K562 (cell line): ENCODE measurements around the gene CBFA2T3. TPM values are rescaled to one million over a fixed set of nuclear protein-coding genes. Genes with fewer than 3 reads are reported as not detected.

Experiments
- ATAC-seq: fragments of 200-7000 bp; cut with Tn5 transposase; 3 replicates; pipeline ENCODE4 v1.9.1; 2020; ENCODE audit warnings: moderate library complexity
- BruUV-seq: library from RNA; stranded (reverse); fragments of 400-500 nt; replicated peaks from 2 replicates; lab custom pipeline; 2021; lab: Mats Ljungman, UMichigan
- CTCF ChIA-PET: fragments of 300-600 bp; formaldehyde crosslinking; extraction: SDS; loops from one replicate; lab custom pipeline; 2021; ENCODE audit warnings: low intra/inter-chr PET ratio; lab: Yijun Ruan, JAX
- POLR2A ChIA-PET: fragments of 300-600, 350-650 bp; sonication (Branson Sonifier 250); formaldehyde crosslinking; extraction: SDS; loops from one replicate; lab custom pipeline; 2021; ENCODE audit warnings: antibody characterized with exemption, inconsistent platforms; lab: Yijun Ruan, JAX
- DNase-seq, 4 experiments: peaks; one replicate each; pipeline versions ENCODE4 v3.0.0 to v3.0.0-alpha.2; 2011 to 2018; ENCODE audit warnings: low spot score in 3 of 4, mixed read lengths in 3 of 4; ENCODE audit errors: extremely low read depth in 1 of 4
- FAIRE-seq: peaks from 2 replicates; lab custom pipeline; 2011; peaks lifted over from hg19 to GRCh38; lab: Jason Lieb, UNC
- H2AFZ ChIP-seq: 2 replicates; pipeline ENCODE4 v1.6.0; 2011; ENCODE audit warnings: low read depth, low read length, control low read depth, inconsistent platforms
- H3K27ac ChIP-seq: fragments of 200-600 bp; 3 replicates; pipeline ENCODE4 v1.8.0; 2011; ENCODE audit warnings: low read depth, mild to moderate bottlenecking, control low read depth, inconsistent platforms, low read length, moderate library complexity, mixed read lengths; ENCODE audit errors: extremely low read depth
- H3K27me3 ChIP-seq, 2 experiments: fragments of 300-600 bp in 1 of 2; 2 replicates in 1 of 2; 3 replicates in 1 of 2; pipeline versions ENCODE4 v1.6.0 to v1.8.0; 2011; ENCODE audit warnings: inconsistent platforms in 2 of 2, low read length in 2 of 2, mild to moderate bottlenecking in 1 of 2, mixed read lengths in 1 of 2, moderate library complexity in 1 of 2; ENCODE audit not compliant: control insufficient read depth in 2 of 2, insufficient read depth in 2 of 2
- H3K36me3 ChIP-seq: fragments of 300-600 bp; 3 replicates; pipeline ENCODE4 v1.8.0; 2011; ENCODE audit warnings: mild to moderate bottlenecking, low read length, inconsistent platforms; ENCODE audit not compliant: control insufficient read depth, insufficient read depth
- H3K4me1 ChIP-seq, 2 experiments: fragments of 200-600 bp in 1 of 2; replicated peaks in 1 of 2; 2 replicates in 1 of 2; 3 replicates in 1 of 2; pipeline versions ENCODE4 v1.5.1 to v1.8.0; 2011; ENCODE audit warnings: inconsistent platforms in 2 of 2, low read length in 2 of 2, mild to moderate bottlenecking in 1 of 2, mixed read lengths in 1 of 2, moderate library complexity in 1 of 2; ENCODE audit not compliant: control insufficient read depth in 2 of 2, insufficient read depth in 2 of 2
- H3K4me2 ChIP-seq: 2 replicates; pipeline ENCODE4 v1.6.1; 2011; ENCODE audit warnings: low read length, control low read depth, inconsistent platforms, mixed read lengths; ENCODE audit not compliant: insufficient read depth
- H3K4me3 ChIP-seq: fragments of 200-600 bp; sonication (generic), shearing (Covaris generic); 2 replicates; pipeline ENCODE4 v1.5.1; 2016; ENCODE audit warnings: control low read depth, inconsistent platforms
- H3K79me2 ChIP-seq: fragments of 200-600 bp; 3 replicates; pipeline ENCODE4 v1.8.0; 2011; ENCODE audit warnings: low read length, inconsistent platforms; ENCODE audit not compliant: control insufficient read depth, insufficient read depth
- H3K9ac ChIP-seq, 2 experiments: 2 replicates each; pipeline versions ENCODE4 v1.6.0 to v1.6.1; 2011; ENCODE audit warnings: low read depth in 2 of 2, low read length in 2 of 2, control low read depth in 1 of 2, inconsistent platforms in 1 of 2, mild to moderate bottlenecking in 1 of 2, mixed read lengths in 1 of 2; ENCODE audit not compliant: insufficient read depth in 1 of 2
- H3K9me1 ChIP-seq: one replicate; pipeline ENCODE4 v1.6.0; 2011; ENCODE audit warnings: inconsistent platforms, mild to moderate bottlenecking, low read length, moderate library complexity; ENCODE audit not compliant: control insufficient read depth, insufficient read depth
- H3K9me3 ChIP-seq: replicated peaks from 2 replicates; pipeline ENCODE4 v1.5.1; 2011; ENCODE audit warnings: low read depth, low read length, inconsistent platforms; ENCODE audit not compliant: control insufficient read depth, insufficient read depth
- H4K20me1 ChIP-seq: replicated peaks from 2 replicates; pipeline ENCODE4 v1.6.1; 2011; ENCODE audit warnings: low read length, inconsistent platforms, mixed read lengths; ENCODE audit not compliant: control insufficient read depth, insufficient read depth
- MEF2A ChIP-seq: IDR thresholded peaks from 2 replicates; pipeline ENCODE4 v1.6.1; 2011; ENCODE audit warnings: low read depth, mild to moderate bottlenecking, low read length, moderate library complexity; ENCODE audit not compliant: control insufficient read depth
- NFATC3 ChIP-seq: fragments of 450-650 bp; IDR thresholded peaks from 2 replicates; pipeline ENCODE4 v1.6.1; 2017; ENCODE audit warnings: mild to moderate bottlenecking
- SIN3B ChIP-seq: fragments of 450-650 bp; IDR thresholded peaks from 2 replicates; pipeline ENCODE4 v1.6.1; 2017; ENCODE audit warnings: low read depth, mild to moderate bottlenecking, moderate library complexity
- SMAD2 ChIP-seq: fragments of 150-350 bp; IDR thresholded peaks from 2 replicates; pipeline ENCODE4 v1.6.1; 2014; ENCODE audit warnings: low read depth, mild to moderate bottlenecking, low read length
- TARDBP ChIP-seq: fragments of 450-650 bp; IDR thresholded peaks from 2 replicates; pipeline ENCODE4 v1.6.1; 2016
- WHSC1 ChIP-seq: IDR thresholded peaks from one replicate; pipeline ENCODE4 v1.6.1; 2012; ENCODE audit warnings: low read length, control low read depth, inconsistent platforms
- ZNF436 ChIP-seq: fragments of 250-450, 450-650 bp; sonication (Bioruptor Pico); formaldehyde crosslinking; IDR thresholded peaks from 2 replicates; pipeline ENCODE4 v1.7.0; 2020; ENCODE audit warnings: mild to moderate bottlenecking
- ZNF57 ChIP-seq: fragments of 450-650 bp; formaldehyde crosslinking; IDR thresholded peaks from 2 replicates; pipeline ENCODE4 v1.4.0; 2020; ENCODE audit warnings: mild to moderate bottlenecking, moderate library complexity
- WGBS: fragments of 100-300 bp; shearing (Covaris generic); methylation state at CpG from one replicate; pipeline ENCODE4 v1.1.6; 2016; ENCODE audit warnings: low coverage, mixed read lengths; ENCODE audit not compliant: insufficient coverage; ENCODE audit errors: missing lambda C conversion rate; 5-methylcytosine and 5-hydroxymethylcytosine counted together
- in situ Hi-C: fragments of 300-500 bp; cut with MboI; formaldehyde crosslinking; loops from 4 replicates; pipeline ENCODE4 v1.15.0; 2018; ENCODE audit warnings: inconsistent platforms, mixed read lengths
- intact Hi-C: fragments of 100-400 bp; cut with micrococcal nuclease; formaldehyde crosslinking; loops from 2 replicates; pipeline ENCODE4 v1.14.2; 2022
- polyA plus RNA-seq, 8 experiments: library from polyadenylated mRNA; depleted of rRNA in 4 of 8; stranded (reverse) in 5 of 8; unstranded in 3 of 8; fragments of >200 nt; fragmentation: Nextera tagmentation in 2 of 8; fragmentation: Illumina TruSeq in 1 of 8; extraction: Ambion mirVana in 2 of 8; extraction: Trizol in 1 of 8; gene quantifications; 2 replicates each; pipeline versions ENCODE4 v1.2.1 to v1.2.3, GENCODE V29; 2011 to 2014; ENCODE audit warnings: inconsistent platforms in 1 of 8, missing spikeins in 1 of 8
- total RNA-seq, 7 experiments: library from RNA; depleted of rRNA in 6 of 7; stranded (reverse); fragments of >200 nt in 6 of 7; fragmentation: Illumina TruSeq in 2 of 7; extraction: Trizol in 2 of 7; gene quantifications; 2 replicates each; pipeline versions ENCODE4 v1.2.1 to v1.2.3, GENCODE V29; 2011 to 2021; ENCODE audit warnings: low replicate concordance in 1 of 7
- TF ChIP-seq, protein P1 (sequence below): fragments of 450-650 bp; IDR thresholded peaks from 2 replicates; pipeline ENCODE4 v1.6.1; 2018; ENCODE audit warnings: mild to moderate bottlenecking, low read depth; ENCODE audit not compliant: partially characterized antibody
- TF ChIP-seq, protein P2 (sequence below): fragments of 450-650 bp; conservative IDR thresholded peaks from 2 replicates; pipeline ENCODE4 v1.6.1; 2016; ENCODE audit warnings: missing genetic modification characterization, low read depth, mild to moderate bottlenecking, missing compliant biosample characterization, moderate library complexity

Gene CBFA2T3
- total and polyA plus RNA-seq, 9 of the 15 experiments (the other 6 are each of a cell fraction or from before 2014, with no cell fraction given), result 2.3 to 145 (median 6.7) TPM

DNA sequence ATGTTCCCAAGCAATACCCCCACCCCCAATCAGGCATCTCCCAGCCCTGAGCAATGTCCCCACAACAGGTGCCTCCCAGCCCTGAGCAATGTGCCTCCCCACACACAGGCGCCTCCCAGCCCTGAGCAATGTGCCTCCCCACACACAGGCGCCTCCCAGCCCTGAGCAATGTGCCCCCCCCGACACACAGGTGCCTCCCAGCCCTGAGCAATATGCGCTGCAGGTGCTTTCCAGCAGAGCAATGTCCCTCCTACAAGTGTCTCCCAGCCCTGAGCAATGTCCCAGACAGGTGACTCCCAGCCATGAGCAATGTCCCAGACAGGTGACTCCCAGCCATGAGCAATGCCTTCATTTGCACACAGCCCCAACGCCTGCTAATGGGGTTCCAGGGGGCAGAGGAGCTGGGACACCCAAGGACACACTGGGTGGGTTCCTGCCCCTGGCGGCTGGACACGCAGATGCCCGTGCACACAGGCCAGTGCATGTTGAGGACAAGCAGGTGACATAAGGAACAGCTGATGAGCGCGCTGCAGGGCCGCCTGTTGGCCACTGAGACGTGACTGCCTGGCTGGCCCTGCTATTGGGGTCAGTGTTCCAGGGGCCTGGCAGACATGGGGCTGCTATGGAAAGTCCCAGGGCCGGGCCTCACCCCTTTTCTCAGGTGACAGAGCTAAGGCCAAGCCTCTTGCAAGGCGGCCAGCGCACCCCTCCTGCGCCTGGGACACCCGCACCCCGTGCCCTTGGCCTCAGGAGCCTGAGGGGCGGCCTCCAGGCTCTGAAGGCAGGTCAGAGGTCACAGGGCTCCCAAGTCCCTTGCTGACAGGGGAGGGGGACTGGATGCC is 83.7 kb downstream of the CBFA2T3 start:
- H3K27me3 ChIP-seq, result no peaks in the 10 kb centered on the region
- no TSS peak for BruUV-seq
- no peak for TF ChIP-seq SMAD2
- TF ChIP-seq SIN3B, result no peak
- TF ChIP-seq, protein P1, sequence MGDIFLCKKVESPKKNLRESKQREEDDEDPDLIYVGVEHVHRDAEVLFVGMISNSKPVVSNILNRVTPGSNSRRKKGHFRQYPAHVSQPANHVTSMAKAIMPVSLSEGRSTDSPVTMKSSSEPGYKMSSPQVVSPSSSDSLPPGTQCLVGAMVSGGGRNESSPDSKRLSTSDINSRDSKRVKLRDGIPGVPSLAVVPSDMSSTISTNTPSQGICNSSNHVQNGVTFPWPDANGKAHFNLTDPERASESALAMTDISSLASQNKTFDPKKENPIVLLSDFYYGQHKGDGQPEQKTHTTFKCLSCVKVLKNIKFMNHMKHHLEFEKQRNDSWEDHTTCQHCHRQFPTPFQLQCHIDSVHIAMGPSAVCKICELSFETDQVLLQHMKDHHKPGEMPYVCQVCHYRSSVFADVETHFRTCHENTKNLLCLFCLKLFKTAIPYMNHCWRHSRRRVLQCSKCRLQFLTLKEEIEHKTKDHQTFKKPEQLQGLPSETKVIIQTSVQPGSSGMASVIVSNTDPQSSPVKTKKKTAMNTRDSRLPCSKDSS, result no peak
- TF ChIP-seq WHSC1, result no peak
- no peak for TF ChIP-seq MEF2A
- TF ChIP-seq NFATC3, result no peak
- no peak for TF ChIP-seq ZNF57 (CRISPR knock-in tag)
- no peak for TF ChIP-seq ZNF436 (CRISPR knock-in tag)
- no peak for TF ChIP-seq TARDBP
- TF ChIP-seq, protein P2, sequence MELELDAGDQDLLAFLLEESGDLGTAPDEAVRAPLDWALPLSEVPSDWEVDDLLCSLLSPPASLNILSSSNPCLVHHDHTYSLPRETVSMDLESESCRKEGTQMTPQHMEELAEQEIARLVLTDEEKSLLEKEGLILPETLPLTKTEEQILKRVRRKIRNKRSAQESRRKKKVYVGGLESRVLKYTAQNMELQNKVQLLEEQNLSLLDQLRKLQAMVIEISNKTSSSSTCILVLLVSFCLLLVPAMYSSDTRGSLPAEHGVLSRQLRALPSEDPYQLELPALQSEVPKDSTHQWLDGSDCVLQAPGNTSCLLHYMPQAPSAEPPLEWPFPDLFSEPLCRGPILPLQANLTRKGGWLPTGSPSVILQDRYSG (tag), result no peak

More for the DNA sequence above, 83.7 kb downstream of the CBFA2T3 start:
- ChIA-PET POLR2A (no interaction called here), CTCF (no interaction called here)
- peaks cover 10% of the 10 kb centered on the region; the same call in 2 of the 3 replicates for H3K79me2 ChIP-seq
- H2AFZ ChIP-seq, result no peak overlapping the region
- H3K36me3 ChIP-seq, result peaks cover 87% of the 10 kb centered on the region
- H3K27ac ChIP-seq, result no peak overlapping the region
- no peak overlapping the region for H3K4me3 ChIP-seq
- H3K4me2 ChIP-seq, result no peak overlapping the region
- peaks cover 25% of the 10 kb centered on the region for H3K9me3 ChIP-seq
- no peaks in the 10 kb centered on the region for H3K9me1 ChIP-seq
- WGBS, result 95% methylated on average over 11 of the region's 19 CpGs
- H3K9ac ChIP-seq, result no peak overlapping the region
- intact Hi-C loops, result no loop called here
- in situ Hi-C loops, result no loop called here
- ATAC-seq, result no peak
- no peak for FAIRE-seq
- no peak for DNase-seq
- H4K20me1 ChIP-seq, result no peaks in the 10 kb centered on the region
- H3K4me1 ChIP-seq, result peaks cover 0 to 39% of the 10 kb centered on the region in 2 experiments; a peak in 2 of 5 replicates
